ENCODE results near the gene DOLK. TPM values are rescaled to one million over a fixed set of nuclear protein-coding genes. Genes with fewer than 3 reads are reported as not detected.

DOLK gene
- polyA plus RNA-seq, 4 donors = 16.0 to 18.6 (median 17.5) TPM

GRCh38 chr9:128910906-128911305 is 36.5 kb downstream of the DOLK start:
- no peak for DNase-seq (ENCODE audit: low read depth in 4 of 4, low spot score in 3 of 4)

GRCh38 chr9:128909859-128910258 is 37.5 kb downstream of the DOLK start:
- no peak for DNase-seq (ENCODE audit: low read depth in 4 of 4, low spot score in 3 of 4)

GRCh38 chr9:128908372-128908771 is 39.0 kb downstream of the DOLK start:
- no peak for DNase-seq (ENCODE audit: low read depth in 4 of 4, low spot score in 3 of 4)

- DNase-seq (ENCODE audit: low read depth in 4 of 4, low spot score in 3 of 4) = no peak
Measured at GRCh38 chr9:128906741-128907140, 40.7 kb downstream of the DOLK start.

- DNase-seq (ENCODE audit: low read depth in 4 of 4, low spot score in 3 of 4) = no peak
Measured at GRCh38 chr9:128905964-128906363, 41.4 kb downstream of the DOLK start.

- no peak for DNase-seq (ENCODE audit: low read depth in 4 of 4, low spot score in 3 of 4)
Measured at GRCh38 chr9:128903871-128904620, 43.4 kb downstream of the DOLK start.

GRCh38 chr9:128903079-128903461 is 44.3 kb downstream of the DOLK start:
- no peak for DNase-seq (ENCODE audit: low read depth in 4 of 4, low spot score in 3 of 4)

- no peak for DNase-seq (ENCODE audit: low read depth in 4 of 4, low spot score in 3 of 4)
Measured at GRCh38 chr9:128902351-128903078, 44.9 kb downstream of the DOLK start.

GRCh38 chr9:128901822-128902221 is 45.6 kb downstream of the DOLK start:
- DNase-seq (ENCODE audit: low read depth in 4 of 4, low spot score in 3 of 4) = no peak

GRCh38 chr9:128901379-128901778 is 46.0 kb downstream of the DOLK start:
- no peak for DNase-seq (ENCODE audit: low read depth in 4 of 4, low spot score in 3 of 4)

GRCh38 chr9:128899566-128900322 is 47.7 kb downstream of the DOLK start:
- no peak for DNase-seq (ENCODE audit: low read depth in 4 of 4, low spot score in 3 of 4)

GRCh38 chr9:128898845-128899565 is 48.4 kb downstream of the DOLK start:
- DNase-seq (ENCODE audit: low read depth in 4 of 4, low spot score in 3 of 4) = no peak

- no peak for DNase-seq (ENCODE audit: low read depth in 4 of 4, low spot score in 3 of 4)
Measured at GRCh38 chr9:128898382-128898781, 49.0 kb downstream of the DOLK start.

- no peak for DNase-seq (ENCODE audit: low read depth in 4 of 4, low spot score in 3 of 4)
Measured at GRCh38 chr9:128895556-128895955, 51.8 kb downstream of the DOLK start.

Other genes starting within 250 kb of the DOLK start
- 10 to 100 TPM in 3 of 4 donors, 1 to 10 TPM in 1; 8.1 to 12.6 (median 10.2) TPM for gene PKN3, start 245.1 kb downstream of the DOLK start, polyA plus RNA-seq (ENCODE audit: insufficient read length in 4 of 4)
- 10 to 100 TPM; 17.0 to 25.1 (median 17.7) TPM for gene ZDHHC12, start 223.5 kb downstream of the DOLK start, polyA plus RNA-seq (ENCODE audit: insufficient read length in 4 of 4)
- gene ZER1, start 175.7 kb downstream of the DOLK start, polyA plus RNA-seq (ENCODE audit: insufficient read length in 4 of 4) = 10 to 100 TPM; 31.7 to 42.6 (median 34.2) TPM
- gene TBC1D13, start 160.3 kb downstream of the DOLK start, polyA plus RNA-seq (ENCODE audit: insufficient read length in 4 of 4) = 10 to 100 TPM; 36.0 to 43.5 (median 41.0) TPM
- 10 to 100 TPM in 1 of 4 donors, 1 to 10 TPM in 3; 7.0 to 16.1 (median 8.4) TPM for gene ENDOG, start 129.1 kb downstream of the DOLK start, polyA plus RNA-seq (ENCODE audit: insufficient read length in 4 of 4)
- gene SPOUT1, start 117.8 kb downstream of the DOLK start, polyA plus RNA-seq (ENCODE audit: insufficient read length in 4 of 4) = 10 to 100 TPM; 40.3 to 48.7 (median 43.0) TPM
- 10 to 100 TPM; 21.6 to 23.6 (median 22.5) TPM for gene KYAT1, start 65.7 kb downstream of the DOLK start, polyA plus RNA-seq (ENCODE audit: insufficient read length in 4 of 4)
- 10 to 100 TPM; 29.5 to 34.3 (median 30.6) TPM for gene LRRC8A, start 65.5 kb downstream of the DOLK start, polyA plus RNA-seq (ENCODE audit: insufficient read length in 4 of 4)
- 10 to 100 TPM; 58.8 to 61.6 (median 59.6) TPM for gene PHYHD1, start 26.6 kb downstream of the DOLK start, polyA plus RNA-seq (ENCODE audit: insufficient read length in 4 of 4)
- 10 to 100 TPM; 38.9 to 41.8 (median 40.2) TPM for gene NUP188, start 96 bp upstream of the DOLK start, polyA plus RNA-seq (ENCODE audit: insufficient read length in 4 of 4)
- gene SH3GLB2, start 80.7 kb upstream of the DOLK start, polyA plus RNA-seq (ENCODE audit: insufficient read length in 4 of 4) = 100 to 1,000 TPM; 102 to 144 (median 121) TPM
- gene MIGA2, start 89.0 kb upstream of the DOLK start, polyA plus RNA-seq (ENCODE audit: insufficient read length in 4 of 4) = 10 to 100 TPM; 17.9 to 23.4 (median 19.1) TPM
- gene DOLPP1, start 133.5 kb upstream of the DOLK start, polyA plus RNA-seq (ENCODE audit: insufficient read length in 4 of 4) = 10 to 100 TPM; 19.8 to 24.1 (median 21.6) TPM
- 10 to 100 TPM; 37.8 to 52.5 (median 41.4) TPM for gene CRAT, start 163.2 kb upstream of the DOLK start, polyA plus RNA-seq (ENCODE audit: insufficient read length in 4 of 4)
- 100 to 1,000 TPM in 3 of 4 donors, 10 to 100 TPM in 1; 99.2 to 131 (median 117) TPM for gene PTPA, start 163.8 kb upstream of the DOLK start, polyA plus RNA-seq (ENCODE audit: insufficient read length in 4 of 4)
- 10 to 100 TPM in 3 of 4 donors, 1 to 10 TPM in 1; 9.0 to 16.6 (median 11.2) TPM for gene IER5L, start 230.7 kb upstream of the DOLK start, polyA plus RNA-seq (ENCODE audit: insufficient read length in 4 of 4)